IMR-90 (cell line): ENCODE data around the gene UMOD. TPM values are rescaled to one million over a fixed set of nuclear protein-coding genes. Genes with fewer than 3 reads are reported as not detected.

Source experiments
- ATAC-seq: fragments of 200-7000 bp; cut with Tn5 transposase; 2 replicates; pipeline ENCODE4 v1.9.1; 2020; ENCODE audit warnings: low read depth, mild to moderate bottlenecking, moderate library complexity
- BruUV-seq: library from RNA; stranded (reverse); fragments of 400-500 nt; replicated peaks from 2 replicates; lab custom pipeline; 2021; lab: Mats Ljungman, UMichigan
- CTCF ChIA-PET: fragments of 300-600 bp; formaldehyde crosslinking; extraction: SDS; loops from one replicate; lab custom pipeline; 2021; ENCODE audit warnings: antibody characterized with exemption; lab: Yijun Ruan, JAX
- POLR2A ChIA-PET: fragments of 300-600 bp; sonication (Branson Sonifier 250); formaldehyde crosslinking; loops from one replicate; lab custom pipeline; 2022; ENCODE audit warnings: antibody characterized with exemption; ENCODE audit not compliant: unreplicated experiment; lab: Charles Lee
- DNase-seq: peaks from one replicate; pipeline ENCODE4 v3.0.0; 2013
- H2AFZ ChIP-seq: replicated peaks from 2 replicates; pipeline ENCODE3; 2013; ENCODE audit warnings: low read length, mild to moderate bottlenecking; ENCODE audit not compliant: poor library complexity
- H2AK5ac ChIP-seq: 2 replicates; pipeline ENCODE4 v1.6.1; 2013; ENCODE audit warnings: low read depth, low read length, inconsistent platforms
- H2AK9ac ChIP-seq: replicated peaks from 2 replicates; pipeline ENCODE3; 2013; ENCODE audit warnings: mild to moderate bottlenecking, low read depth, low read length, moderate library complexity; ENCODE audit not compliant: poor library complexity
- H2BK120ac ChIP-seq: 2 replicates; pipeline ENCODE4 v1.6.1; 2013; ENCODE audit warnings: low read depth, low read length, inconsistent platforms
- H2BK15ac ChIP-seq: 3 replicates; pipeline ENCODE4 v1.6.1; 2013; ENCODE audit warnings: low read depth, low read length, inconsistent platforms
- H2BK20ac ChIP-seq: 2 replicates; pipeline ENCODE4 v1.6.1; 2013; ENCODE audit warnings: low read depth, mild to moderate bottlenecking, inconsistent platforms, low read length, moderate library complexity
- H2BK5ac ChIP-seq: 2 replicates; pipeline ENCODE4 v1.6.1; 2013; ENCODE audit warnings: mild to moderate bottlenecking, low read depth, low read length, inconsistent platforms; ENCODE audit not compliant: poor library complexity, severe bottlenecking
- H3K14ac ChIP-seq: replicated peaks from 2 replicates; pipeline ENCODE4 v1.6.1; 2013; ENCODE audit warnings: low read depth, low read length, inconsistent platforms
- H3K18ac ChIP-seq: 2 replicates; pipeline ENCODE4 v1.6.1; 2013; ENCODE audit warnings: low read depth, low read length, control low read depth
- H3K23ac ChIP-seq: 2 replicates; pipeline ENCODE4 v1.6.1; 2013; ENCODE audit warnings: low read depth, low read length, inconsistent platforms
- H3K27ac ChIP-seq: 2 replicates; pipeline ENCODE4 v1.5.1; 2013; ENCODE audit warnings: mild to moderate bottlenecking, control low read depth, low read length; ENCODE audit not compliant: insufficient read depth
- H3K27me3 ChIP-seq: 2 replicates; pipeline ENCODE4 v1.6.1; 2013; ENCODE audit warnings: low read length; ENCODE audit not compliant: control insufficient read depth, insufficient read depth
- H3K36me3 ChIP-seq: 2 replicates; pipeline ENCODE4 v1.6.1; 2013; ENCODE audit warnings: low read length, mixed read lengths; ENCODE audit not compliant: control insufficient read depth, insufficient read depth
- H3K4ac ChIP-seq: 2 replicates; pipeline ENCODE4 v1.6.1; 2013; ENCODE audit warnings: low read depth, low read length, inconsistent platforms
- H3K4me1 ChIP-seq: 2 replicates; pipeline ENCODE4 v1.6.1; 2013; ENCODE audit warnings: low read length, mixed read lengths; ENCODE audit not compliant: control insufficient read depth, insufficient read depth
- H3K4me2 ChIP-seq: 2 replicates; pipeline ENCODE4 v1.6.1; 2013; ENCODE audit warnings: low read depth, mild to moderate bottlenecking, control low read depth, low read length, moderate library complexity
- H3K4me3 ChIP-seq: 2 replicates; pipeline ENCODE4 v1.5.1; 2013; ENCODE audit warnings: low read depth, mild to moderate bottlenecking, control low read depth, low read length, moderate library complexity; ENCODE audit not compliant: insufficient read depth
- H3K56ac ChIP-seq: 2 replicates; pipeline ENCODE4 v1.6.1; 2013; ENCODE audit warnings: low read length, inconsistent platforms; ENCODE audit not compliant: insufficient read depth; ENCODE audit errors: extremely low read depth
- H3K79me1 ChIP-seq, 2 experiments: 2 replicates each; pipeline ENCODE4 v1.6.1; 2013; ENCODE audit warnings: low read length in 2 of 2, inconsistent platforms in 1 of 2, low read depth in 1 of 2
- H3K9ac ChIP-seq: 2 replicates; pipeline ENCODE4 v1.6.1; 2013; ENCODE audit warnings: low read depth, low read length, control low read depth
- H3K9me1 ChIP-seq: 2 replicates; pipeline ENCODE4 v1.6.1; 2013; ENCODE audit warnings: low read length, inconsistent platforms; ENCODE audit not compliant: insufficient read depth
- H3K9me3 ChIP-seq: 2 replicates; pipeline ENCODE4 v1.6.1; 2013; ENCODE audit warnings: low read length; ENCODE audit not compliant: control insufficient read depth, insufficient read depth
- H4K20me1 ChIP-seq: 2 replicates; pipeline ENCODE4 v1.6.1; 2013; ENCODE audit warnings: low read length, inconsistent platforms; ENCODE audit not compliant: insufficient read depth
- H4K5ac ChIP-seq: 2 replicates; pipeline ENCODE4 v1.6.1; 2013; ENCODE audit warnings: mild to moderate bottlenecking, low read depth, low read length, control low read depth
- H4K8ac ChIP-seq, 2 experiments: 2 replicates each; pipeline ENCODE4 v1.6.1; 2013; ENCODE audit warnings: low read depth in 2 of 2, low read length in 2 of 2, control low read depth in 1 of 2, inconsistent platforms in 1 of 2
- H4K91ac ChIP-seq: 2 replicates; pipeline ENCODE4 v1.6.1; 2013; ENCODE audit warnings: low read depth, low read length, inconsistent platforms; ENCODE audit not compliant: insufficient read depth
- ELK1 ChIP-seq: fragments of 150-350 bp; IDR thresholded peaks from 2 replicates; pipeline ENCODE4 v1.6.1; 2016; ENCODE audit warnings: low read depth, mild to moderate bottlenecking, low read length, moderate library complexity, borderline replicate concordance
- MAZ ChIP-seq: IDR thresholded peaks from 2 replicates; pipeline ENCODE4 v1.6.1; 2012; ENCODE audit warnings: low read depth, mild to moderate bottlenecking, low read length, improper control_type of control experiment, moderate library complexity, borderline replicate concordance
- USF2 ChIP-seq: fragments of 150-350 bp; IDR thresholded peaks from 2 replicates; pipeline ENCODE4 v1.6.1; 2017; ENCODE audit warnings: mild to moderate bottlenecking, antibody characterized with exemption, low read length, low read depth
- WGBS, 2 experiments: methylation state at CpG; one replicate each; pipeline versions ENCODE4 v1.1.5 to v1.1.7; 2013; ENCODE audit warnings: missing lambda C conversion rate in 2 of 2; ENCODE audit not compliant: insufficient read length in 1 of 2; ENCODE audit errors: extremely low coverage in 2 of 2; 5-methylcytosine and 5-hydroxymethylcytosine counted together
- dilution Hi-C: fragments of 300-500 bp; cut with HindIII; formaldehyde crosslinking; loops from one replicate; pipeline ENCODE4 v1.14.3; 2018; ENCODE audit warnings: low sequenced_read_pairs; ENCODE audit not compliant: unreplicated experiment
- in situ Hi-C: fragments of 300-500 bp; cut with MboI; formaldehyde crosslinking; loops from 3 replicates; pipeline ENCODE4 v1.14.3; 2019; ENCODE audit warnings: low sequenced_read_pairs, inconsistent platforms, mixed read lengths
- intact Hi-C: fragments of 100-400 bp; cut with micrococcal nuclease; formaldehyde crosslinking; loops from 2 replicates; pipeline ENCODE4 v1.10.0; 2022
- polyA plus RNA-seq, 3 experiments: library from polyadenylated mRNA; depleted of rRNA; stranded (reverse); fragments of >200 nt; gene quantifications; 2 replicates each; pipeline ENCODE4 v1.2.3, GENCODE V29; 2012; ENCODE audit warnings: low replicate concordance in 1 of 3
- total RNA-seq: library from RNA; depleted of rRNA; stranded (reverse); fragments of >200 nt; gene quantifications from 2 replicates; pipeline ENCODE4 v1.2.3, GENCODE V29; 2012

UMOD gene
- total and polyA plus RNA-seq, 2 of the 4 experiments (the other 2 are of a cell fraction) = not detected

- no peak overlapping the region for H2BK20ac ChIP-seq
- ChIA-PET POLR2A (no interaction called here), CTCF (no interaction called here)
- no peak overlapping the region for H3K27ac ChIP-seq
- H3K4ac ChIP-seq = no peak overlapping the region
- no peak for DNase-seq
- no peak overlapping the region for H3K23ac ChIP-seq
- no peaks in the 10 kb centered on the region for H3K79me1 ChIP-seq
- H4K91ac ChIP-seq = no peak overlapping the region
- no peaks in the 10 kb centered on the region for H4K20me1 ChIP-seq
- no peaks in the 10 kb centered on the region for H3K27me3 ChIP-seq
- no peak overlapping the region for H3K4me3 ChIP-seq
- WGBS, 2 experiments = 20% methylated on average over 1 of the region's 3 CpGs; no CpG with 5 or more reads in 1 of the 2 experiments
- no peak overlapping the region for H2BK15ac ChIP-seq
- peaks cover 3% of the 10 kb centered on the region; the same call in 1 of the 2 replicates for H3K9me3 ChIP-seq
- H3K18ac ChIP-seq = no peak overlapping the region
- H3K36me3 ChIP-seq = no peaks in the 10 kb centered on the region
- no TSS peak for BruUV-seq
- no peak overlapping the region for H3K9ac ChIP-seq
- no peak overlapping the region for H2AFZ ChIP-seq
- H3K9me1 ChIP-seq = no peaks in the 10 kb centered on the region
- in situ Hi-C loops (loop anchor here (25.0 kb wide), 1 partner anchor 786 kb away; no protein-coding TSS in a partner anchor), intact Hi-C loops (no loop called here), dilution Hi-C loops (no loop called here)
- no peak overlapping the region for H2BK5ac ChIP-seq
- ATAC-seq = no peak
- TF ChIP-seq ELK1 = no peak
- no peak for TF ChIP-seq USF2
- no peak for TF ChIP-seq MAZ
- H4K8ac ChIP-seq = no peak overlapping the region
- H2BK120ac ChIP-seq = no peak overlapping the region
- no peak overlapping the region for H2AK5ac ChIP-seq
- no peak overlapping the region for H3K4me2 ChIP-seq
- no peak overlapping the region for H2AK9ac ChIP-seq
- no peak overlapping the region for H3K14ac ChIP-seq
- H4K5ac ChIP-seq = no peak overlapping the region
- H3K56ac ChIP-seq = no peak overlapping the region
- no peaks in the 10 kb centered on the region for H3K4me1 ChIP-seq
These were observed 46.1 kb upstream of the UMOD start for GRCh38 chr16:20398603-20399002.
